ENCODE data around the gene UNC5B.

UNC5B gene

GRCh38 chr10:71213127-71213621, 804 bp downstream of the UNC5B start:
- H3K4me3 ChIP-seq = peak overlapping the region; percentile 61 to 77 (median 66)
- peaks cover 76 to 94% (median 92%) of the 10 kb centered on the region in 11 experiments for H3K27me3 ChIP-seq
- peak overlapping the region; percentile 45 to 79 (median 70) for H3K9ac ChIP-seq
- peaks cover 0 to 60% (median 18%) of the 10 kb centered on the region in 11 experiments; a peak in 17 of 22 replicates for H4K20me1 ChIP-seq
- H3K9me3 ChIP-seq (replicated peaks in 1 of 11) = no peaks in the 10 kb centered on the region
- peak overlapping the region; percentile 94 to 100 (median 99) for H3K4me2 ChIP-seq
- no peak for TF ChIP-seq Cebpa-rat (IDR thresholded peaks at IDR 0.05)
- no peaks in the 10 kb centered on the region for H3K36me3 ChIP-seq
- peak overlapping the region in 4 of 11 experiments; percentile 0 to 35 (median 18); a peak in 7 of 22 replicates for H3K27ac ChIP-seq
- H3K4me1 ChIP-seq = peaks cover 25 to 41% (median 31%) of the 10 kb centered on the region in 10 experiments

DNA sequence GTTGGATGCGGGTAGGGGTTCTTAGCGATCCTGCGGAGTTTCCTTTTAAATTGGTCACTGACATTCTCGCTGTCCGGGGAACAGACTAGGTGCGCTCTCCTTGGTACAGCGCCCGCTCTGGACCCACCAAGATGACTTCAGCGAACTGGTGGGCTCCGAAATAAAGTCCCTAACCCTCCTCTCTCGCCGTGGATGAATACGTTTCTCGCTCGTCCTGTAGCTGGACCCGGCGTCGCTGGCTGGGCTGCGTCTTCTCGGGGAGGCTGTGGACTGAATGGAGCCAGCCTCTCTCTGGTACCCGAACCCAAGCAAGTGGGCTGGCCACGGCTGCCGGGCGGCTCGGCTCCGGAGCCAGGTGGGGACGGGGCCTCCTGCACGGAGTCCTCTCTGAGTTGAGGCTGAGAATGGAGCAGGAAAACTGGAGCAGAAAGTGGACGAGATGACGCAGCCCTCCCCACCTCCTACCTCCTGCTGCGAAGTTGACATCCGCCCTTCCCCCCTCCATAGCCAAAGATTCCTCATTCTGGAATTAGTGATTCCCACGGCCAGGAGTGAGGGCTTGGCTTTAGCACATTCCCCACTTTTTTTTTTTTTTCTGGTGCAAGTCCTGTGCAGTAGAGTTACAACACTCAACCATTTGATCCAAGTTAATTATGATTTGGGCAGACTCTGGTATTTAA, 1.5 kb downstream of the UNC5B start:
- peak overlapping the region in 6 of 10 experiments; percentile 61 to 77 (median 66); a peak in 8 of 20 replicates for H3K4me3 ChIP-seq
- peaks cover 0 to 67% (median 25%) of the 10 kb centered on the region in 11 experiments; a peak in 17 of 22 replicates for H4K20me1 ChIP-seq
- no peak for TF ChIP-seq Cebpa-rat (IDR thresholded peaks at IDR 0.05)
- H3K27ac ChIP-seq = no peak overlapping the region
- peak overlapping the region; percentile 94 to 100 (median 99); a peak in 17 of 22 replicates for H3K4me2 ChIP-seq
- H3K9me3 ChIP-seq (replicated peaks in 1 of 11) = no peaks in the 10 kb centered on the region
- H3K27me3 ChIP-seq = peaks cover 76 to 100% (median 99%) of the 10 kb centered on the region in 11 experiments
- H3K36me3 ChIP-seq = no peaks in the 10 kb centered on the region
- peaks cover 25 to 38% (median 31%) of the 10 kb centered on the region in 10 experiments for H3K4me1 ChIP-seq
- no peak overlapping the region for H3K9ac ChIP-seq

- H3K27me3 ChIP-seq = peaks cover 67 to 100% (median 94%) of the 10 kb centered on the region in 11 experiments
- peaks cover 25 to 37% (median 31%) of the 10 kb centered on the region in 10 experiments for H3K4me1 ChIP-seq
- H3K4me3 ChIP-seq = no peak overlapping the region
- H4K20me1 ChIP-seq = peaks cover 0 to 73% (median 25%) of the 10 kb centered on the region in 11 experiments; a peak in 17 of 22 replicates
- TF ChIP-seq Cebpa-rat (IDR thresholded peaks at IDR 0.05) = no peak
- no peaks in the 10 kb centered on the region for H3K9me3 ChIP-seq (replicated peaks in 1 of 11)
- no peak overlapping the region for H3K27ac ChIP-seq
- H3K36me3 ChIP-seq = no peaks in the 10 kb centered on the region
- no peak overlapping the region for H3K9ac ChIP-seq
- H3K4me2 ChIP-seq = no peak overlapping the region
Measured at GRCh38 chr10:71214641-71215559, 2.5 kb downstream of the UNC5B start.

- Histone ChIP-seq H3K4me3 (no peak overlapping the region), H3K4me1 (peaks cover 25 to 37% (median 31%) of the 10 kb centered on the region in 10 experiments), H3K27ac (no peak overlapping the region), H3K4me2 (peak overlapping the region; percentile 79 to 97 (median 93); a peak in 19 of 22 replicates), H3K27me3 (peaks cover 53 to 89% (median 82%) of the 10 kb centered on the region in 11 experiments), H3K9me3 (replicated peaks in 1 of 11) (no peaks in the 10 kb centered on the region), H4K20me1 (peaks cover 0 to 61% (median 23%) of the 10 kb centered on the region in 11 experiments; a peak in 17 of 22 replicates), H3K9ac (no peak overlapping the region), H3K36me3 (no peaks in the 10 kb centered on the region)
- TF ChIP-seq Cebpa-rat (IDR thresholded peaks at IDR 0.05) = no peak
Measured at GRCh38 chr10:71216363-71216695, 4.0 kb downstream of the UNC5B start.

GRCh38 chr10:71216751-71217265, 4.4 kb downstream of the UNC5B start:
- peaks cover 0 to 61% (median 21%) of the 10 kb centered on the region in 11 experiments; a peak in 17 of 22 replicates for H4K20me1 ChIP-seq
- peak overlapping the region in 2 of 11 experiments; percentile 53 to 62; a peak in 4 of 22 replicates for H3K27ac ChIP-seq
- TF ChIP-seq Cebpa-rat (IDR thresholded peaks at IDR 0.05) = no peak
- peaks cover 24 to 36% (median 29%) of the 10 kb centered on the region in 10 experiments for H3K4me1 ChIP-seq
- peak overlapping the region in 8 of 11 experiments; percentile 4 to 72 (median 58); a peak in 14 of 22 replicates for H3K9ac ChIP-seq
- H3K4me3 ChIP-seq = peak overlapping the region; percentile 37 to 67 (median 54)
- H3K27me3 ChIP-seq = peaks cover 48 to 84% (median 77%) of the 10 kb centered on the region in 11 experiments
- H3K36me3 ChIP-seq = no peaks in the 10 kb centered on the region
- no peaks in the 10 kb centered on the region for H3K9me3 ChIP-seq (replicated peaks in 1 of 11)
- H3K4me2 ChIP-seq = peak overlapping the region; percentile 79 to 97 (median 93)

- Histone ChIP-seq H3K4me3 (peak overlapping the region; percentile 37 to 67 (median 54)), H3K9ac (peak overlapping the region in 10 of 11 experiments; percentile 4 to 72 (median 48); a peak in 15 of 22 replicates), H3K36me3 (no peaks in the 10 kb centered on the region), H3K9me3 (replicated peaks in 1 of 11) (no peaks in the 10 kb centered on the region), H3K4me1 (peaks cover 20 to 32% (median 26%) of the 10 kb centered on the region in 10 experiments), H3K27me3 (peaks cover 44 to 78% (median 71%) of the 10 kb centered on the region in 11 experiments), H3K27ac (peak overlapping the region in 4 of 11 experiments; percentile 8 to 62 (median 46); a peak in 5 of 22 replicates), H3K4me2 (peak overlapping the region; percentile 79 to 97 (median 93)), H4K20me1 (peaks cover 0 to 61% (median 21%) of the 10 kb centered on the region in 11 experiments; a peak in 17 of 22 replicates)
- TF ChIP-seq Cebpa-rat (IDR thresholded peaks at IDR 0.05) = no peak
Measured at GRCh38 chr10:71217266-71218045, 5.1 kb downstream of the UNC5B start.

DNA sequence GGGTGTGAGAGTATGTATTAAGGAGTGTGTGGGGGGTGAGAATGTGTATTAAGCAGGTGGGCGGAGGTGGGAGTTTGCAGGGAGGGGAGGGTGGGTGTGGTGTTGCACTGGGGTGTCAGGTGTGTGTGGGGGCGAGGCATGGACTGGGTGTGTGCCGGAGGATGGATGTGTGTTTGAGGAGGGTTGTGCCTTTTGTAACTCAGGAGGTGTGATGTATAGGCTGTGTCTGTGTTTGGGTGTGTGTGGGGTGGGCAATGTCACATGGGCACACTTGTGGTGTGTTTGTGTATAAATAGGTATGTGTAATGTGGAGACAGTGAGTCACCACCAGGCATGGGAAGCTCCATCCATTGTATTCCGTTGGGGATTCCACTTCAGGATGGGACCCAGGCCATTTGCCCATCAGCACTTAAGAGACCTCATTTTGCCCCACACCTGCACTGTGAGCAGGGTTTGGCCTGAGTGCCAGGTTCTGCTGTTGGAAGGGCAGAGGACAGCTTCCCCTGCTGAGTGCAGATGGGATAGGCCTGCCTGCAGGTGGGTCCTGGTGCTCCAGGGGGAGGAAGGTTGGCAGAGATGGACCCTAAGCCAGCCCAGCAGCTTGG, 5.8 kb downstream of the UNC5B start:
- no peak overlapping the region for H3K4me3 ChIP-seq

More for the DNA sequence above, 5.8 kb downstream of the UNC5B start:
- peaks cover 0 to 55% (median 15%) of the 10 kb centered on the region in 11 experiments; a peak in 16 of 22 replicates for H4K20me1 ChIP-seq
- peaks cover 17 to 31% (median 22%) of the 10 kb centered on the region in 10 experiments for H3K4me1 ChIP-seq
- H3K9me3 ChIP-seq (replicated peaks in 1 of 11) = no peaks in the 10 kb centered on the region
- no peak overlapping the region for H3K27ac ChIP-seq
- H3K27me3 ChIP-seq = peaks cover 38 to 71% (median 64%) of the 10 kb centered on the region in 11 experiments
- H3K9ac ChIP-seq = no peak overlapping the region
- no peaks in the 10 kb centered on the region for H3K36me3 ChIP-seq
- TF ChIP-seq Cebpa-rat (IDR thresholded peaks at IDR 0.05) = no peak
- peak overlapping the region; percentile 79 to 97 (median 93); a peak in 13 of 22 replicates for H3K4me2 ChIP-seq

Data from BLaER1 treated with 17β-estradiol and CSF1 and Interleukin-3, amounts not matched to agents 10 nM and 100 nM (cell line).